Diencephalon (tissue), 1 donor: ENCODE data around the gene CCDC160. TPM values are rescaled to one million over a fixed set of nuclear protein-coding genes. Genes with fewer than 3 reads are reported as not detected.

Experiments used
- total RNA-seq: library from RNA; depleted of rRNA; stranded (reverse); fragments of >200 nt; gene quantifications from one replicate; pipeline ENCODE4 v1.2.3, GENCODE V29; 2014

The CCDC160 gene
- total RNA-seq, result 8.5 TPM

DNA sequence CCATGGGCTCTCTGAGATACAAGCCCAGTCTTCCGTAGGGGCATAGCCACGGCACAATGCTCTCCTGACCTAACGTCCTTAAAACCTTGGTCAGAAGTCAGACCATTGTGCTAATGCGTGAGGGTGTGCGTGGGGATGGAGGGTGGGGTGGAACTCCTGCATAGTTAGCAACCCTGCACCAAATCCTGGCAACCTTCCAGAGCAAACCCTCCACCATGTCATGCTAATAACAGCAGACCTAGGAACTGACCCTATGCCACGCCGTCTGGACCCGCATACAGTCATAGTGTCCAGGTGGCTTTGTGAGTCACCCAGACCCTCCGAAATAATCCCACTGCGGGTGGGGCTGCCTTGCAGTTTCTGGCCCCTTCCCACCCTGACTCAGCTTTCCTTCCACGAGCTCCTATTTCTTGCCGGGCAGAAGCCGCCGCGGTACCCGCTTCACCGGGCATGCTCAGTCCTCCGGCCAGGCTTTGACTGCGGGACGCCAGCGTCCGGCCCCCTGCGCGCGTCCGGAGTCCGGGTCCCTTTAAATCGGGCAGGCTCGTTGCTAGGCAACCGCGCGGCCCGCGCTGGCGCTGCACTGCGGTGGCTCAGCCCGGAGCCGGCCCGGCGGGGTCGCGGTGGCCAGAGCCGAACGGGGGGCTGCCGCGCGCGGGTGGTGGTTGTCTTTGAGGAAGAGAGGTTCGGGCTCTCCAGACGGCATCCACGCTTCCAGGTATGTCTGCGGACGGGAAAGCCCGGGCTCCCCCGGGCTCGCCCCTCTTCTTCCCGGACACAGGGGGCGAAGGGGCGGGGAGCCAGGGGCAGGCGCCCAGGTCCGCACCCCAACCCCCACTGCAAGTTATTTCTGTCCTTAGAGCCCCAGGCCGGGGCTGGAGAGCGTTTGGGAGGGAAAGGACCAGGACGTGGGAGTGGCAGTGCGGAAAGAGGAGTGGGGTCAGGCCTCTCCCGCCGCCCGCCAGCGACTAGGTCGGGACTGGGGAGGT, at the start of gene CCDC160:
Gene CCDC160 (plus strand): TSS at position 557 of the 989 bp plus-strand sequence. CDS start 7,619 bp downstream, outside the sequence.

Other genes starting within 250 kb of the CCDC160 start
- 69.9 TPM for gene PHF6, start 136.1 kb downstream of the CCDC160 start, total RNA-seq
- gene HPRT1, start 223.0 kb downstream of the CCDC160 start, total RNA-seq, result 26.1 TPM